ENCODE results near the gene SLFN14. TPM values are rescaled to one million over a fixed set of nuclear protein-coding genes. Genes with fewer than 3 reads are reported as not detected.

Gene SLFN14
- total RNA-seq, 1 experiment from 2014 or later: not detected

DNA sequence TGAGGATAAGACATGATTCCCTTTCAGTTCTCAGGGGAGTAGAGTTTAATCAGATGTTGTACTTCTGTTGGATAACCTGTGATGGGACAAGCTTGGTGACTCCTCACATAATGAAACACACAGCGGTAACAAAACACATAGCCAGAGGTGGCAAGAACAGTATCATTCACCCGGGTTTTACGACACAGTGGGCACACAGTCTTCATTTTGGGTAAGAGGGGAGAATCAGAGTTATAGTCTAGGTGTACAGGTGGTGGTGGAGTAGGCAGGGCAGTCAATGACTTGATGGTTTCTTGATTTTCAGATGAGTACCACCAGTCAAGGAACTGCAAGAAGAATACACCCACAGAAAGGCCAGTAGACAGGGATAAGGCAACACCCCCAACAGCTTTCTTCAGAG lies 15.1 kb upstream of the SLFN14 start:
- Histone ChIP-seq H4K8ac (replicated peaks; ENCODE audit: insufficient read length, low read depth, low read length) (no peak overlapping the region), H3K4me2 (ENCODE audit: insufficient read depth, insufficient read length, low read length) (no peak overlapping the region), H3K4ac (ENCODE audit: low read depth, low read length) (no peak overlapping the region), H3K79me1 (ENCODE audit: insufficient read depth, low read depth, low read length, poor library complexity, severe bottlenecking) (no peaks in the 10 kb centered on the region), H2BK12ac (ENCODE audit: insufficient read length, low read depth, low read length) (no peak overlapping the region), H3K23ac (ENCODE audit: insufficient read length, low read depth, low read length) (no peak overlapping the region), H3K27ac (ENCODE audit: insufficient read length, low read depth, low read length) (no peak overlapping the region), H2AFZ (ENCODE audit: low read length) (no peak overlapping the region), H2BK120ac (ENCODE audit: low read depth, low read length, poor library complexity, severe bottlenecking) (no peak overlapping the region), H2BK15ac (ENCODE audit: low read depth, low read length) (no peak overlapping the region), H3K27me3 (ENCODE audit: insufficient read depth, low read length) (no peaks in the 10 kb centered on the region), H2BK5ac (ENCODE audit: insufficient read length, low read length) (no peak overlapping the region), H3K9me3 (ENCODE audit: control insufficient read depth, low read depth, low read length) (no peaks in the 10 kb centered on the region), H4K20me1 (ENCODE audit: control insufficient read depth, insufficient read depth, insufficient read length) (no peaks in the 10 kb centered on the region), H3K18ac (ENCODE audit: insufficient read length, low read depth, low read length) (no peak overlapping the region), H3K14ac (ENCODE audit: insufficient read depth, low read length) (no peak overlapping the region), H3K23me2 (ENCODE audit: insufficient read length, low read depth, low read length, poor library complexity, severe bottlenecking) (peaks cover 8% of the 10 kb centered on the region), H2BK20ac (ENCODE audit: low read depth, low read length, poor library complexity, severe bottlenecking) (no peak overlapping the region), H3K4me1 (ENCODE audit: insufficient read depth, low read length) (no peaks in the 10 kb centered on the region), H3K79me2 (ENCODE audit: insufficient read depth, low read length) (no peaks in the 10 kb centered on the region; the same call in 1 of the 2 replicates), H2AK5ac (ENCODE audit: insufficient read length, low read length) (no peak overlapping the region), H3T11ph (ENCODE audit: low read length) (no peak overlapping the region), H3K56ac (ENCODE audit: insufficient read length, low read depth, low read length) (no peak overlapping the region), H4K91ac (ENCODE audit: insufficient read length, low read depth, low read length) (no peak overlapping the region), H3K9ac (ENCODE audit: extremely low read depth, insufficient read length, low read length) (no peak overlapping the region), H4K5ac (ENCODE audit: insufficient read length, low read depth, low read length) (no peak overlapping the region)
- no peaks in the 10 kb centered on the region; the same call in 1 of the 2 replicates for H3K27me3 Mint-ChIP-seq (ENCODE audit: low read depth)
- DNase-seq: no peak
- H3K4me3 Mint-ChIP-seq: no peak overlapping the region
- TF ChIP-seq, protein P1, sequence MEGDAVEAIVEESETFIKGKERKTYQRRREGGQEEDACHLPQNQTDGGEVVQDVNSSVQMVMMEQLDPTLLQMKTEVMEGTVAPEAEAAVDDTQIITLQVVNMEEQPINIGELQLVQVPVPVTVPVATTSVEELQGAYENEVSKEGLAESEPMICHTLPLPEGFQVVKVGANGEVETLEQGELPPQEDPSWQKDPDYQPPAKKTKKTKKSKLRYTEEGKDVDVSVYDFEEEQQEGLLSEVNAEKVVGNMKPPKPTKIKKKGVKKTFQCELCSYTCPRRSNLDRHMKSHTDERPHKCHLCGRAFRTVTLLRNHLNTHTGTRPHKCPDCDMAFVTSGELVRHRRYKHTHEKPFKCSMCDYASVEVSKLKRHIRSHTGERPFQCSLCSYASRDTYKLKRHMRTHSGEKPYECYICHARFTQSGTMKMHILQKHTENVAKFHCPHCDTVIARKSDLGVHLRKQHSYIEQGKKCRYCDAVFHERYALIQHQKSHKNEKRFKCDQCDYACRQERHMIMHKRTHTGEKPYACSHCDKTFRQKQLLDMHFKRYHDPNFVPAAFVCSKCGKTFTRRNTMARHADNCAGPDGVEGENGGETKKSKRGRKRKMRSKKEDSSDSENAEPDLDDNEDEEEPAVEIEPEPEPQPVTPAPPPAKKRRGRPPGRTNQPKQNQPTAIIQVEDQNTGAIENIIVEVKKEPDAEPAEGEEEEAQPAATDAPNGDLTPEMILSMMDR (conservative IDR thresholded peaks at IDR 0.05): no peak
- H3K36me3 Mint-ChIP-seq (ENCODE audit: insufficient read depth in 1 of 3, low read depth in 3 of 3): peaks cover 0 to 20% (median 4%) of the 10 kb centered on the region in 3 experiments; a peak in 3 of 7 replicates
- peaks cover 9 to 10% of the 10 kb centered on the region in 2 experiments for H3K4me1 Mint-ChIP-seq
- no peak overlapping the region for H3K27ac Mint-ChIP-seq
- no CpG with 5 or more reads among the region's 3 CpGs for WGBS (ENCODE audit: extremely low coverage, insufficient read length, low lambda C conversion rate)
- no peaks in the 10 kb centered on the region for H3K9me3 Mint-ChIP-seq

Data from H9 (cell line).